H1 (cell line): ENCODE measurements around the gene LRRC15. TPM values are rescaled to one million over a fixed set of nuclear protein-coding genes. Genes with fewer than 3 reads are reported as not detected.

Experiments used
- CTCF ChIA-PET: fragments of 300-600 bp; sonication (Branson Sonifier 250); formaldehyde crosslinking; loops from one replicate; lab custom pipeline; 2021; ENCODE audit not compliant: partially characterized antibody; lab: Charles Lee
- POLR2A ChIA-PET: fragments of 300-600 bp; sonication (Branson Sonifier 250); formaldehyde crosslinking; loops from one replicate; lab custom pipeline; 2021; ENCODE audit warnings: inconsistent platforms; ENCODE audit not compliant: partially characterized antibody; lab: Charles Lee
- DNase-seq, 2 experiments: peaks; one replicate each; pipeline versions ENCODE4 v3.0.0 to v3.0.0-alpha.2; 2010 to 2022; ENCODE audit warnings: low spot score in 2 of 2, low read depth in 1 of 2, mixed read lengths in 1 of 2
- FAIRE-seq: peaks from 2 replicates; lab custom pipeline; 2011; peaks lifted over from hg19 to GRCh38; lab: Jason Lieb, UNC
- H2AFZ ChIP-seq: 2 replicates; pipeline ENCODE4 v1.8.1; 2012; ENCODE audit warnings: low read length, inconsistent platforms
- H2AK5ac ChIP-seq: 2 replicates; pipeline ENCODE4 v1.6.1; 2013; ENCODE audit warnings: low read depth, low read length
- H2BK120ac ChIP-seq: replicated peaks from 2 replicates; pipeline ENCODE3; 2013; ENCODE audit warnings: low read depth, low read length, inconsistent platforms
- H2BK12ac ChIP-seq: 2 replicates; pipeline ENCODE4 v1.6.1; 2013; ENCODE audit warnings: low read depth, low read length
- H2BK15ac ChIP-seq: 2 replicates; pipeline ENCODE4 v1.6.1; 2013; ENCODE audit warnings: low read length
- H2BK20ac ChIP-seq: 2 replicates; pipeline ENCODE4 v1.6.1; 2013; ENCODE audit warnings: low read length
- H2BK5ac ChIP-seq: 2 replicates; pipeline ENCODE4 v1.6.1; 2013; ENCODE audit warnings: low read depth, low read length
- H3K14ac ChIP-seq: 2 replicates; pipeline ENCODE4 v1.6.1; 2013; ENCODE audit warnings: inconsistent platforms; ENCODE audit not compliant: insufficient read length
- H3K18ac ChIP-seq: 2 replicates; pipeline ENCODE4 v1.6.1; 2013; ENCODE audit warnings: low read length; ENCODE audit errors: extremely low read depth
- H3K23ac ChIP-seq: 2 replicates; pipeline ENCODE4 v1.6.1; 2013; ENCODE audit warnings: inconsistent platforms; ENCODE audit not compliant: insufficient read length
- H3K23me2 ChIP-seq: 2 replicates; pipeline ENCODE4 v1.6.1; 2013; ENCODE audit warnings: low read depth, low read length
- H3K27ac ChIP-seq: 2 replicates; pipeline ENCODE4 v1.6.1; 2011; ENCODE audit warnings: low read depth, low read length, inconsistent platforms
- H3K27me3 ChIP-seq, 4 experiments: replicated peaks in 1 of 4; 1 replicate in 1 of 4; 2 replicates in 3 of 4; pipeline versions ENCODE4 v1.6.1 to v1.8.1; 2011 to 2013; ENCODE audit warnings: low read length in 3 of 4, mild to moderate bottlenecking in 3 of 4, inconsistent platforms in 2 of 4, mixed read lengths in 2 of 4, moderate library complexity in 1 of 4; ENCODE audit not compliant: control insufficient read depth in 3 of 4, insufficient read depth in 3 of 4; ENCODE audit errors: extremely low read depth in 1 of 4
- H3K36me3 ChIP-seq, 4 experiments: 2 replicates each; pipeline versions ENCODE4 v1.6.1 to v1.8.1; 2011 to 2013; ENCODE audit warnings: mild to moderate bottlenecking in 4 of 4, low read length in 3 of 4, moderate library complexity in 2 of 4, control low read depth in 1 of 4, inconsistent platforms in 1 of 4; ENCODE audit not compliant: insufficient read depth in 4 of 4, control insufficient read depth in 2 of 4
- H3K4ac ChIP-seq: replicated peaks from 2 replicates; pipeline ENCODE3; 2013; ENCODE audit warnings: low read length, low read depth, mixed read lengths, inconsistent platforms; ENCODE audit not compliant: insufficient read length
- H3K4me1 ChIP-seq, 4 experiments: replicated peaks in 1 of 4; 1 replicate in 1 of 4; 2 replicates in 3 of 4; pipeline versions ENCODE4 v1.6.1 to v1.8.1; 2011 to 2013; ENCODE audit warnings: low read length in 3 of 4, inconsistent platforms in 2 of 4, mixed read lengths in 1 of 4; ENCODE audit not compliant: insufficient read depth in 4 of 4, control insufficient read depth in 3 of 4
- H3K4me2 ChIP-seq, 2 experiments: 2 replicates each; pipeline versions ENCODE4 v1.6.1 to v1.8.1; 2011 to 2013; ENCODE audit warnings: low read depth in 2 of 2, low read length in 2 of 2, control low read depth in 1 of 2, inconsistent platforms in 1 of 2, mild to moderate bottlenecking in 1 of 2; ENCODE audit not compliant: insufficient read depth in 1 of 2
- H3K4me3 ChIP-seq, 4 experiments: fragments of 200-600, 300-600 bp in 1 of 4; sonication (generic), shearing (Covaris generic), sonication (Bioruptor Twin) in 1 of 4; 2 replicates each; pipeline versions ENCODE4 v1.5.1 to v1.8.1; 2011 to 2016; ENCODE audit warnings: low read length in 4 of 4, low read depth in 3 of 4, control low read depth in 2 of 4, inconsistent platforms in 2 of 4, mild to moderate bottlenecking in 2 of 4, mixed read lengths in 1 of 4, moderate library complexity in 1 of 4; ENCODE audit not compliant: insufficient read depth in 2 of 4; ENCODE audit errors: extremely low read depth in 1 of 4
- H3K56ac ChIP-seq: replicated peaks from 2 replicates; pipeline ENCODE3; 2013; ENCODE audit warnings: low read depth, mild to moderate bottlenecking, mixed read lengths, low read length, inconsistent platforms; ENCODE audit not compliant: insufficient read length
- H3K79me1 ChIP-seq: 2 replicates; pipeline ENCODE4 v1.6.1; 2013; ENCODE audit warnings: low read depth, low read length, control low read depth
- H3K79me2 ChIP-seq, 2 experiments: 2 replicates each; pipeline versions ENCODE4 v1.6.1 to v1.8.1; 2012 to 2013; ENCODE audit warnings: low read length in 2 of 2, mild to moderate bottlenecking in 2 of 2, inconsistent platforms in 1 of 2; ENCODE audit not compliant: insufficient read depth in 2 of 2, control insufficient read depth in 1 of 2
- H3K9ac ChIP-seq, 4 experiments: replicated peaks in 1 of 4; 1 replicate in 1 of 4; 2 replicates in 3 of 4; pipeline versions ENCODE4 v1.6.1 to v1.8.1; 2011 to 2013; ENCODE audit warnings: low read depth in 3 of 4, low read length in 3 of 4, control low read depth in 2 of 4, mild to moderate bottlenecking in 2 of 4, moderate library complexity in 2 of 4, inconsistent platforms in 1 of 4; ENCODE audit errors: extremely low read depth in 1 of 4
- H3K9me3 ChIP-seq, 2 experiments: 2 replicates each; pipeline versions ENCODE4 v1.6.1 to v1.8.1; 2012 to 2013; ENCODE audit warnings: mild to moderate bottlenecking in 2 of 2, moderate library complexity in 2 of 2, control low read depth in 1 of 2, inconsistent platforms in 1 of 2, low read depth in 1 of 2, low read length in 1 of 2, mixed read lengths in 1 of 2; ENCODE audit not compliant: insufficient read depth in 2 of 2
- H4K20me1 ChIP-seq, 2 experiments: replicated peaks in 1 of 2; 2 replicates each; pipeline versions ENCODE3 to v1.8.1; 2011 to 2013; ENCODE audit warnings: inconsistent platforms in 2 of 2, low read length in 2 of 2, mild to moderate bottlenecking in 1 of 2; ENCODE audit not compliant: insufficient read depth in 2 of 2, control insufficient read depth in 1 of 2
- H4K5ac ChIP-seq: 2 replicates; pipeline ENCODE4 v1.6.1; 2013; ENCODE audit warnings: low read length, low read depth, mixed read lengths, inconsistent platforms; ENCODE audit not compliant: insufficient read length
- H4K8ac ChIP-seq: 2 replicates; pipeline ENCODE4 v1.8.0; 2013; ENCODE audit warnings: mild to moderate bottlenecking, moderate library complexity, low read length, inconsistent platforms; ENCODE audit not compliant: insufficient read depth; ENCODE audit errors: extremely low read depth
- H4K91ac ChIP-seq: replicated peaks from 2 replicates; pipeline ENCODE3; 2013; ENCODE audit warnings: low read length, mixed read lengths, inconsistent platforms; ENCODE audit not compliant: insufficient read length
- BRCA1 ChIP-seq: IDR thresholded peaks from 2 replicates; pipeline ENCODE4 v1.6.1; 2012; ENCODE audit warnings: low read depth, low read length, improper control_type of control experiment
- CTBP2 ChIP-seq: IDR thresholded peaks from 2 replicates; pipeline ENCODE4 v1.7.0; 2011; ENCODE audit warnings: borderline replicate concordance, mild to moderate bottlenecking, moderate library complexity, mixed read lengths, low read length; ENCODE audit not compliant: insufficient read depth, insufficient read length
- E2F6 ChIP-seq: IDR thresholded peaks from 2 replicates; pipeline ENCODE4 v1.6.1; 2012; ENCODE audit warnings: inconsistent platforms
- EGR1 ChIP-seq: IDR thresholded peaks from 2 replicates; pipeline ENCODE4 v1.6.1; 2011; ENCODE audit warnings: low read depth, low read length, borderline replicate concordance
- FOSL1 ChIP-seq: IDR thresholded peaks from 2 replicates; pipeline ENCODE4 v1.6.1; 2011; ENCODE audit warnings: mild to moderate bottlenecking, low read depth, low read length, moderate library complexity; ENCODE audit not compliant: insufficient read depth
- KDM4A ChIP-seq: IDR thresholded peaks from one replicate; pipeline ENCODE4 v1.7.1; 2012; ENCODE audit warnings: low read depth, mild to moderate bottlenecking, moderate library complexity, low read length, inconsistent platforms; ENCODE audit not compliant: severe bottlenecking
- NANOG ChIP-seq: IDR thresholded peaks from 2 replicates; pipeline ENCODE4 v1.6.1; 2011; ENCODE audit warnings: low read length, low read depth, mild to moderate bottlenecking, inconsistent platforms; ENCODE audit not compliant: insufficient read depth, poor library complexity, severe bottlenecking
- RAD21 ChIP-seq, 2 experiments: IDR thresholded peaks in 1 of 2; conservative IDR thresholded peaks in 1 of 2; 2 replicates each; pipeline ENCODE4 v1.6.1; 2011; ENCODE audit warnings: low read depth in 2 of 2, low read length in 2 of 2, improper control_type of control experiment in 1 of 2, inconsistent platforms in 1 of 2, mild to moderate bottlenecking in 1 of 2, moderate library complexity in 1 of 2
- RNF2 ChIP-seq: fragments of 200-900, 300-1000 bp; sonication (generic); IDR thresholded peaks from 2 replicates; pipeline ENCODE4 v1.7.1; 2016; ENCODE audit warnings: borderline replicate concordance, low read depth, mild to moderate bottlenecking, antibody characterized with exemption, low read length; ENCODE audit not compliant: poor library complexity, severe bottlenecking; ENCODE audit errors: missing control alignments
- SIN3A ChIP-seq, 2 experiments: IDR thresholded peaks in 1 of 2; conservative IDR thresholded peaks in 1 of 2; 2 replicates each; pipeline ENCODE4 v1.6.1; 2011 to 2012; ENCODE audit warnings: low read length in 2 of 2, improper control_type of control experiment in 1 of 2, low read depth in 1 of 2, mild to moderate bottlenecking in 1 of 2
- TEAD4 ChIP-seq: IDR thresholded peaks from 2 replicates; pipeline ENCODE4 v1.6.1; 2012; ENCODE audit warnings: low read depth, low read length, inconsistent platforms, mixed read lengths
- WGBS, 2 experiments: shearing (Covaris generic) in 1 of 2; methylation state at CpG; one replicate each; pipeline versions ENCODE4 v1.1.6 to v1.1.7; 2013 to 2015; ENCODE audit warnings: low lambda C conversion rate in 2 of 2, mixed read lengths in 2 of 2, inconsistent platforms in 1 of 2, low coverage in 1 of 2, missing lambda C conversion rate in 1 of 2; ENCODE audit not compliant: insufficient replicate concordance in 2 of 2, insufficient coverage in 1 of 2, insufficient read length in 1 of 2; ENCODE audit errors: extremely low coverage in 1 of 2, missing lambda C conversion rate in 1 of 2; 5-methylcytosine and 5-hydroxymethylcytosine counted together
- polyA plus RNA-seq, 7 experiments: library from polyadenylated mRNA; depleted of rRNA in 3 of 7; stranded (reverse) in 5 of 7; unstranded in 2 of 7; fragments of >200 nt in 5 of 7; fragments of 200-250 nt in 2 of 7; gene quantifications; 1 replicate in 5 of 7; 2 replicates in 1 of 7; 4 replicates in 1 of 7; pipeline versions ENCODE4 v1.2.1 to v1.2.3, GENCODE V29; 2011 to 2013; ENCODE audit warnings: missing spikeins in 2 of 7, mixed read lengths in 2 of 7
- total RNA-seq: library from RNA; stranded (reverse); fragmentation: NEBNext Ultra II Directional; extraction: Animal tissue kit (Norgen Biotek cat#: 25700); gene quantifications from 2 replicates; pipeline ENCODE4 v1.2.1, GENCODE V29; 2021

LRRC15 gene
- total and polyA plus RNA-seq, 2 of the 8 experiments (the other 6 are each of a cell fraction or from before 2014, with no cell fraction given): 0.15 to 0.37 TPM

GRCh38 chr3:194360568-194360967, 9.0 kb downstream of the LRRC15 start:
- no peak overlapping the region for H3K9ac ChIP-seq
- H3K14ac ChIP-seq: no peak overlapping the region
- H3K4me2 ChIP-seq: no peak overlapping the region
- ChIA-PET POLR2A (interaction anchor here (1.0 kb wide), 1 partner anchor 36 kb away, joined by 4 read pairs; no protein-coding TSS in a partner anchor), CTCF (interaction anchor here (1.8 to 18.9 kb wide), 3 partner anchors 10 to 44 kb away, joined by 7 to 344 read pairs (median 12); partner anchors contain the start of gene CPN2)
- no peak overlapping the region for H2BK120ac ChIP-seq
- no peak overlapping the region for H3K18ac ChIP-seq
- no peak overlapping the region for H3K27ac ChIP-seq
- H4K5ac ChIP-seq: no peak overlapping the region
- H2BK12ac ChIP-seq: no peak overlapping the region
- WGBS, 2 experiments: 88% methylated on average over 18 of the region's 18 CpGs; no CpG with 5 or more reads in 1 of the 2 experiments
- peaks cover 2 to 5% (median 2%) of the 10 kb centered on the region in 4 experiments; a peak in 5 of 7 replicates for H3K4me1 ChIP-seq
- no peak overlapping the region for H2AFZ ChIP-seq
- H3K36me3 ChIP-seq: no peaks in the 10 kb centered on the region
- no peak overlapping the region for H2AK5ac ChIP-seq
- H4K20me1 ChIP-seq: no peaks in the 10 kb centered on the region
- DNase-seq (no peak), FAIRE-seq (no peak)
- H3K56ac ChIP-seq: no peak overlapping the region
- H4K8ac ChIP-seq: no peak overlapping the region
- H3K79me2 ChIP-seq: no peaks in the 10 kb centered on the region
- H2BK15ac ChIP-seq: no peak overlapping the region
- no peak overlapping the region for H3K4me3 ChIP-seq
- H3K27me3 ChIP-seq: peaks cover 0 to 2% (median 0%) of the 10 kb centered on the region in 4 experiments; a peak in 1 of 7 replicates
- no peak overlapping the region for H2BK5ac ChIP-seq
- H3K23ac ChIP-seq: no peak overlapping the region
- no peaks in the 10 kb centered on the region for H3K79me1 ChIP-seq
- H4K91ac ChIP-seq: no peak overlapping the region
- H3K4ac ChIP-seq: no peak overlapping the region
- no peaks in the 10 kb centered on the region for H3K23me2 ChIP-seq
- H3K9me3 ChIP-seq: no peaks in the 10 kb centered on the region; a peak in 1 of 4 replicates
- no peak overlapping the region for H2BK20ac ChIP-seq
- TF ChIP-seq RAD21 (IDR thresholded peaks at IDR 0.05 in 1 of 2, conservative IDR thresholded peaks at IDR 0.05 in 1 of 2; ENCODE audit: low read depth in 2 of 2, low read length in 2 of 2) (no peak), RNF2 (no peak), NANOG (no peak), EGR1 (no peak), SIN3A (conservative IDR thresholded peaks at IDR 0.05 in 1 of 2, IDR thresholded peaks at IDR 0.05 in 1 of 2; ENCODE audit: low read depth in 1 of 2, low read length in 2 of 2) (no peak), KDM4A (no peak), FOSL1 (no peak), TEAD4 (no peak), BRCA1 (no peak), CTBP2 (no peak), E2F6 (no peak)
